Measurements from ENCODE around the gene TLL1. TPM values are rescaled to one million over a fixed set of nuclear protein-coding genes. Genes with fewer than 3 reads are reported as not detected.

TLL1 gene
- total RNA-seq, 2 experiments from 2014 or later, result not detected

DNA sequence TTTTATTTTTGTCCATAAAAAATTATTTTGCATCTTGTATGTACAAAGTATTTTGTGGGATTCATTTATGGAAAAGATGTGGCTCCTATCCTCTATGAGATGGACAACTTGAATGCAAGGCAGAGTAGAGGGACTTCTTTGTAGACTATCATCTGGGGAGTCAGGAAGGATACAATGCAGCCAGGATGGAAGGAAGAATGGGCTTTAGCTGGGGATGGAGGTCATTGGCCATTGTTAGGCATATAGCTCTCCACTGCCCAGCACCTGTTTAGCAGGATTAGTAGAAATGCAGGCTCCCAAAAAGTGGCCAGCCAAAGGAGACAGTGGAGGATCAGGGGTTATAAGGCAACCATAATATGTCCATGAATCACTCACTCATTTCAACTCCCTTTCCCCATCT is 5.1 kb upstream of the TLL1 start:
- no peak for ATAC-seq

DNA sequence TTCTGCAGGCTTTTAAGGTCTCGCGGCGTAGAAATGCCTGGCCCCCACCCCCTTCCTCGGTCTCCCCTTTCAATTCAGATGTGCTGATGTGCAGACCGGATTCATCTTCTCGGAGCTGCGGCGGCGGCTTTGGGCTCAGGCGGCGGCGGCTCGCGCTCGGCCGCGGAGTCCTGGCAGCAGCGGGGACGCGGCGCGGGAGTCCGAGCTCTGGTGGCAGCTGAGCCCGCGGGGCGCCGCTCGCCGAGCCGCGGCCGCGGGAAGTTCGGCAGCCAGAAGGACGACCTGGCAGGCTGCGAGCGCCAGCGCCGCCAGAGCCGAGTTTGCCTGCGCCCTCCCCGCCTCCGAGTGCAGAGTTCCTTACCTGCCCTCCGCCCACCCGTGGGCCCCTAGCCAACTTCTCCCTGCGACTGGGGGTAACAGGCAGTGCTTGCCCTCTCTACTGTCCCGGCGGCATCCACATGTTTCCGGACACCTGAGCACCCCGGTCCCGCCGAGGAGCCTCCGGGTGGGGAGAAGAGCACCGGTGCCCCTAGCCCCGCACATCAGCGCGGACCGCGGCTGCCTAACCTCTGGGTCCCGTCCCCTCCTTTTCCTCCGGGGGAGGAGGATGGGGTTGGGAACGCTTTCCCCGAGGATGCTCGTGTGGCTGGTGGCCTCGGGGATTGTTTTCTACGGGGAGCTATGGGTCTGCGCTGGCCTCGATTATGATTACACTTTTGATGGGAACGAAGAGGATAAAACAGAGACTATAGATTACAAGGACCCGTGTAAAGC is 448 bp downstream of the TLL1 start:
- peaks cover 58% of the 10 kb centered on the region for H3K27me3 Mint-ChIP-seq
- no peaks in the 10 kb centered on the region for H3K9me3 Mint-ChIP-seq (ENCODE audit: low read depth)
- H3K4me1 Mint-ChIP-seq, result peaks cover 13% of the 10 kb centered on the region
- peak; percentile 45 for ATAC-seq
- peak overlapping the region; percentile 40 for H3K27ac Mint-ChIP-seq
- CTCF ChIA-PET, result no interaction called here
- peak overlapping the region; percentile 22 for H3K4me3 Mint-ChIP-seq
- H3K36me3 Mint-ChIP-seq, result no peaks in the 10 kb centered on the region
- DNase-seq, result no peak

More for the DNA sequence above, 5.1 kb upstream of the TLL1 start:
- H3K4me1 Mint-ChIP-seq, result peaks cover 6% of the 10 kb centered on the region
- no peaks in the 10 kb centered on the region for H3K36me3 Mint-ChIP-seq
- H3K27me3 Mint-ChIP-seq, result peaks cover 21% of the 10 kb centered on the region
- no peak overlapping the region for H3K27ac Mint-ChIP-seq
- no peaks in the 10 kb centered on the region for H3K9me3 Mint-ChIP-seq (ENCODE audit: low read depth)
- no peak for DNase-seq
- H3K4me3 Mint-ChIP-seq, result no peak overlapping the region
- CTCF ChIA-PET, result no interaction called here

DNA sequence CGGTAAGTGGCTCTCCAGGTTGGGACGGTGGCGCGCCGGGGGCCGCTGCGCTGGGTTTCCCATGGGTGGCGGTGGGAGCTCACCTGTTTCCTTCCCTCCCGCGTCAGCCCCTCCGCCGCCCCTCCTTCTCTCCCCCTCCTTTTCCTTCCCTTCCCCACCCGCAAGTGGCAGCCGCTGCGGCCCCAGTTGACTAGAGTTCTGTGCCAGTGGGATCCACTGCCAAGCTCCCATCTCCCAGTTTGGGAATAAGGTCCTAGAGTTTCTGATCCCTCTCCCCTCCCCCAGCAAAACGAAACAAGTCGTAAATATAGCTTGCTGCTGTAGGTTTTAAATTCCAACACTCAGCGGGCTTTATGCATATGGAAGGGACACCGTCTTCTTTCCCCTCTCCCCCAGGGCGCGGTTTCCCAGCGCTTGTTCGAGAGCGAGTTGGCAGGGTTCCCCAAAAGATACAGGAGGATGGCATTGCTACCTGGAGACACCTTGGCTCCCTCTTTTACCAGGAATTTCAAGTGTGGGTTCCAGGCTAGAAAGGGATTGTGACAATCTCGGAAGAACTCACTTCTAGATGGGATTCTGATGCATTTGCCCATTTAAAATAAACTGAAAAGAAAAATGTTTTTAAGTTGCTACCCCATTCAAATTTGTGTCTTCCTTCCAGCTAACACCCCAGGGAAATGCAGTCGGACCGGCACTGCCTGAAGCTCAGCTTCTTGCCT is 1.2 kb downstream of the TLL1 start:
- DNase-seq (no peak), ATAC-seq (no peak)
- Mint-ChIP-seq H3K4me3 (peak overlapping the region; percentile 22), H3K4me1 (peaks cover 13% of the 10 kb centered on the region), H3K27ac (no peak overlapping the region), H3K9me3 (ENCODE audit: low read depth) (no peaks in the 10 kb centered on the region), H3K36me3 (no peaks in the 10 kb centered on the region), H3K27me3 (peaks cover 58% of the 10 kb centered on the region)
- CTCF ChIA-PET, result no interaction called here

DNA sequence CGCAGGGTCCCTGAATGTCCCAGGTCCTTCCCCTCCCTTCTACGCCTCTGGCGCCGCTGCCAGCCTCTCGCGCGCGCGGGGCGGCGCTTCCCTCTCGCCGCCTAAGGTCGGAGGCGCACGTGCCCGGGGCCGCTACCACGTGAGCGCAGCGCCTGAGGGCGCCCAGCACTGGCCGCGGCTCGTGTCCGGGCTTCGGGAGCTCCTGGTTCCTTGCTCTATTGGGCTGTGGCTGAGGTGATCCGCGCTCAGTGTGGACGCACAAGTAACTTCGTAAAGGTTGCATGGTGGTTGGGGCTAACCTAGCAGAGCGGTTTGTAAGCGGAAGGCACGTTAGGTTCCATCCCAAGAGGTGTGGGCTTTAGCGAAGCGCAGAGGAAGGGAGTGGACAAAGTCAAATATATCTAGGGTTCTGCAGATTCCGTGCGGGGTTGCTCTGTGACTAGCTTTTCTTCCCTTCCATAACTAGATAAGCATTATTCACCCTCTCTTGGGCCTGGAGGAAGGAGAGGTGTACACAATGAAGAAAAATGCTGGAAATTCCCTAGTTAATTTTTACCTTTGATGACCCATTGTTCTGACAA is 1.8 kb downstream of the TLL1 start:
- peak; percentile 9 for ATAC-seq

DNA sequence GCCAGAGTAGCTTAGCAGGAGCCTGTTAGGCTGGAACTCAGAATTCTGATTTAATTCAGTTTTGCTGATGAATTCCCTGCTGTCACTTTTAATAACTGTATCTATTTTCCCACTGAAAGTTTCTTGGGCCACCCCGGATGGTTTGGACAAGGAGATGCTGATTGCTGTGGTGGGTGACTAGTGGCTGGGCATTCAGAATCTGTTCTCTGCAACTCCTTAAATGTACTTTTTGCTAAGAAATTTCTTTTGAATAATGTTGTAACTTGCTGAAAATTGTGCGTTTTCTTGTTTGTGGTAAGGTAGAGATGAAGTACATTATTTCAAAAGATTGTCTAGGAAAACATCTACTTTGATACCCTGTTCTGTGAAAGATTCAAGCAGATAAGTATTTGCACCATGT is 2.4 kb downstream of the TLL1 start:
- no peak for DNase-seq
- Mint-ChIP-seq H3K27ac (no peak overlapping the region), H3K9me3 (ENCODE audit: low read depth) (no peaks in the 10 kb centered on the region), H3K4me3 (no peak overlapping the region), H3K27me3 (peaks cover 56% of the 10 kb centered on the region), H3K36me3 (no peaks in the 10 kb centered on the region), H3K4me1 (peaks cover 13% of the 10 kb centered on the region)
- CTCF ChIA-PET, result no interaction called here
- no peak for ATAC-seq

More for the DNA sequence above, 1.8 kb downstream of the TLL1 start:
- no peak for DNase-seq
- CTCF ChIA-PET, result no interaction called here
- Mint-ChIP-seq H3K27me3 (peaks cover 58% of the 10 kb centered on the region), H3K9me3 (ENCODE audit: low read depth) (no peaks in the 10 kb centered on the region), H3K4me3 (no peak overlapping the region), H3K4me1 (peaks cover 13% of the 10 kb centered on the region), H3K27ac (no peak overlapping the region), H3K36me3 (no peaks in the 10 kb centered on the region)

DNA sequence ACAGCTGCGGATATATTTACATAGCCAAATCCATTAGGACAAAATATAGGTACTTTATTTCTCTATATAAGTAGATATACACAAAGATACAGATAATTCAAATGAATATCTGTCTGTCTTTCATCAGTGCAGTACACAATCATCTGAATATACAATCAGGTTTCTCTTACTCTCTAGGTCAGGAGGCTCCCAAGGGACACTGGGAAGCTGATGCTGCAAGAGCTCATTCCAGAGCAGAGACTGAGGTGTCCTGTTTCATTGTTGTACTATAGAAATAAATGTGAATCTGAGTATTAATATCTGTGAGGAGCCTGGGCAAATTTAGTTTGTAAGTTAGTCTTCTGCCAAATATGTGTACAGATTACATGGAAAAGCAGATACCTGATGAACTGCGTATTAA is 4.2 kb downstream of the TLL1 start:
- H3K9me3 Mint-ChIP-seq (ENCODE audit: low read depth), result no peaks in the 10 kb centered on the region
- ATAC-seq, result no peak
- no peak overlapping the region for H3K27ac Mint-ChIP-seq
- H3K4me1 Mint-ChIP-seq, result peaks cover 13% of the 10 kb centered on the region
- no peak for DNase-seq
- H3K4me3 Mint-ChIP-seq, result no peak overlapping the region
- CTCF ChIA-PET, result interaction anchor here (0.7 kb wide), 1 partner anchor 353 kb away, joined by 3 read pairs; no protein-coding TSS in a partner anchor
- no peaks in the 10 kb centered on the region for H3K36me3 Mint-ChIP-seq
- peaks cover 45% of the 10 kb centered on the region for H3K27me3 Mint-ChIP-seq

DNA sequence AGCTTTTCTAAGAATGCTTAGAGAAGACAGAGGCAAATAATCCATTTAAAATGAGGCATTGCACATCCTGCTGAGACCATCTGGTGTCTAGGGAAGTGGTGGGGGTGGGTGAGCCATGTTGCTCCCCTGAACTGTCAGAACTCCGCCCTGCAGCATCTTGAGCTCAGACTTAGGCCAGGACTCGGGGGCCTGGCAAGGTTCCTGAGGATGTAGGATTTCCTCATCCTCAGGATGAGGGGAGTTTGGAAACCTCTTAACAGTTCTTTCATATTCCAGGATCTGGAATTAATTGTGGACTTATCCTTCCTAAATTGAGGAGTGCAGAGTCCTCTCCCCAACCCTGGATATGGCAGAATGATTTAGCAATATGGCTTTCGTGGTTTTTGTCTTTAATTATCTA is 6.6 kb downstream of the TLL1 start:
- no peaks in the 10 kb centered on the region for H3K36me3 Mint-ChIP-seq
- H3K27me3 Mint-ChIP-seq, result peaks cover 23% of the 10 kb centered on the region
- H3K9me3 Mint-ChIP-seq (ENCODE audit: low read depth), result no peaks in the 10 kb centered on the region
- H3K27ac Mint-ChIP-seq, result no peak overlapping the region
- no peak for ATAC-seq
- no peak overlapping the region for H3K4me3 Mint-ChIP-seq
- H3K4me1 Mint-ChIP-seq, result peaks cover 1% of the 10 kb centered on the region
- CTCF ChIA-PET, result no interaction called here
- no peak for DNase-seq

DNA sequence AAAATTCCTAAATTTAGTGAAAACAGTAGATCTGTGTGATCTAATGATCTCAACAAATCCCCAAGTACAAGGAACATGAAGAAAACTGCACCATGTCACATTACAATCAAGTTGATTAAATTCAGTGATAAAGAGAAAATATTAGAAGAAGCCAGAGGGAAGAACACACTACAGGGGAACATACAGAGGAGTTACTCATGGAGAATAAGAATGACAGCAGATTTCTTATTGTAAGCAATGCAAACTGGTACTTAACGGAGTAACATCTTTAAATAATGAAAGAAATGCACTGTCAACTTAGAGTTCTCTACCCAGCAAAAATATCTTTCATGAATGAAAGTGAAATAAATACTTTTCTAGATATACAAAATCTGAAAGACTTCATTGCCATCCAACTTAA is 21.1 kb downstream of the TLL1 start:
- H3K4me3 Mint-ChIP-seq, result no peak overlapping the region
- H3K4me1 Mint-ChIP-seq, result no peaks in the 10 kb centered on the region
- no peak for DNase-seq

DNA sequence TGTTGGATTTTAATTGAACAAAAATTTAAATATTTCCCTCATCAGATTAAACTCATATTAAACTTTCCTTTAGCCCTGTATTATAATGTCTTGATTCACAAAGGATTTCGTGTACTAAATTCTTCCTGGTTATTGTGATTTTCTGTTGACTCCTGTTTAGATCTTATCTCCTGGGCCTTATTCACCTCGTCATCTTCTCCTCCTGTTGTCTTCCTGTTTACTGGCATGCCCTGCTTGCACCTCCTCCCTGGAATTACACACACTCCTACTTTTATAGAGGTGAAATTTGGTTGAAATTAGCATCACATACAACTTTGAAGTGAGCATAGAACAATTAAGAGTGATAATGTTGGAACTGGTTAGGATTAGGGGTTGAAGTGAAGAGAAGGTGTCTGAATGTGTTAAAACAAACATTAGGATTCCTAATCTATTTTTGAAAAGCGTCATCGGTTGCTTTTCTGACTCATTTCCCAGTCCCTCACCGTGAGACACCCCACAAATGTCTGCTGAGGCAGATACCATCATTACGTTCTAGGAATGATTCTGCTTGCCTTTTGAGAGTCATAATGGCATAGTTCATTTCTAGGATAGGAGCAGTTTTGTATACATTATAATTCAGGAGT is 32.5 kb downstream of the TLL1 start:
- ATAC-seq (no peak), DNase-seq (no peak)
- H3K9me3 Mint-ChIP-seq (ENCODE audit: low read depth), result no peaks in the 10 kb centered on the region
- H3K27me3 Mint-ChIP-seq, result no peaks in the 10 kb centered on the region
- H3K4me1 Mint-ChIP-seq, result no peaks in the 10 kb centered on the region
- no peak overlapping the region for H3K27ac Mint-ChIP-seq
- H3K4me3 Mint-ChIP-seq, result no peak overlapping the region
- CTCF ChIA-PET, result no interaction called here
- H3K36me3 Mint-ChIP-seq, result no peaks in the 10 kb centered on the region

More for the DNA sequence above, 21.1 kb downstream of the TLL1 start:
- no peak for ATAC-seq
- Mint-ChIP-seq H3K27ac (no peak overlapping the region), H3K27me3 (no peaks in the 10 kb centered on the region), H3K9me3 (ENCODE audit: low read depth) (peaks cover 10% of the 10 kb centered on the region), H3K36me3 (no peaks in the 10 kb centered on the region)
- CTCF ChIA-PET, result no interaction called here

DNA sequence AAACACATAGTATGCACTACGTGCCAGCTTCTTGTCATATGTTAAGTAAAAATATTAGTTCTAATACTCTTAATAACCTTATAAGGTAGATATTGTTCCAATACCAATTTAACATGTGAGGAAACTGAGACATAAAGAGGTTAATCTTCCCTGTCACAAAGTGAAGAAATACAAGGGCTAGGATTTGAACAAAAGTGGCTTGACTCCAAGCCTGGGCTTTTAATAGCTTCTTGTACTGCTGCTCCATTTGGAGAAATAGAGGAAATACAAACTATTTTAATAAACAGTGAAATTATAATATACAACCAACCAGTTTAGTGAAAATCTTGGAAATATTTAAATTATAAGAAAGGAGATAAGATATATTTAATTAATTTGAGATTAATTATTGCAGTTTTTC is 33.2 kb downstream of the TLL1 start:
- H3K4me3 Mint-ChIP-seq, result no peak overlapping the region
- H3K27ac Mint-ChIP-seq, result no peak overlapping the region
- no peak for DNase-seq
- CTCF ChIA-PET, result no interaction called here
- no peaks in the 10 kb centered on the region for H3K9me3 Mint-ChIP-seq (ENCODE audit: low read depth)
- no peaks in the 10 kb centered on the region for H3K4me1 Mint-ChIP-seq
- no peak for ATAC-seq
- H3K27me3 Mint-ChIP-seq, result no peaks in the 10 kb centered on the region
- no peaks in the 10 kb centered on the region for H3K36me3 Mint-ChIP-seq

DNA sequence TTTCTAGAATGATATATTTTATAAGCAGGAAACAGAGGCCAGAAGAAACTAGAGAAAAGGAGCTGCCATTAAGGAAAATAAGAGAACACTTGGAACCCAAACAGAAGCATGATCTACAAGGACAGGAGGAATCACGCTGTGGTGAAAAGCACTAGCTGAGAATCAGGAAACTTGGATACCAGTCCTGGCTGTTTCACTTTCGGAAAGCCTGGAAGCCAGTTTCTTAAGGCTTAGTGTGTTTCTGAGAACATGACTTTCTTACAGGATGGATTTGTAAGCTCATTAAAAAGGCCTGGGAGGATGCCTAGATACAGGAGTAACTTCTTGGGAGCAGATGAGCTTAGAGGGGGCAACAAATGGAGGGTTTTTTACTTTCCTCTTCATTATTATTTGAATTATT is 36.9 kb downstream of the TLL1 start:
- CTCF ChIA-PET, result no interaction called here
- H3K27me3 Mint-ChIP-seq, result no peaks in the 10 kb centered on the region
- H3K4me1 Mint-ChIP-seq, result no peaks in the 10 kb centered on the region
- no peaks in the 10 kb centered on the region for H3K9me3 Mint-ChIP-seq (ENCODE audit: low read depth)
- DNase-seq (no peak), ATAC-seq (no peak)
- no peak overlapping the region for H3K27ac Mint-ChIP-seq
- no peaks in the 10 kb centered on the region for H3K36me3 Mint-ChIP-seq
- no peak overlapping the region for H3K4me3 Mint-ChIP-seq

DNA sequence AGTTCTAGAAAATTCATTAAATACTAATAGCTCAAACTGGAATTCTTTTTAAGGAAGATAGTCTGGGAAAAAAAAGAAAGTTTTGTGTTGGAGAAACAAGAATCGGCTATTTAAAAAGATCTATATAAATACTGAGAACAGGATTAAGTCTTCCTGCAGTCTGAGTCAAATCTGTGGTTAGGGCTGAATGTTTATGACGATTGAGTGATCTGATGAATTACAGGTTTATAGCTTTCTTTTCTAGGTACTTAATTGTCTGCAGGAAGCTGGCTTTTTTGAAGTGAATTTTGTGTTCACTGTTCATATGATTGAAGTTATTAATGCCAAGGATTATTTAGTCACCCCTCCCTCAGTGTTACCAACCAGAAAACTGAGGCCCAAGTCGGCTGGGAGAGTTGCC is 42.2 kb downstream of the TLL1 start:
- ATAC-seq, result no peak
- no peak for DNase-seq
- no peak overlapping the region for H3K27ac Mint-ChIP-seq
- no peaks in the 10 kb centered on the region for H3K27me3 Mint-ChIP-seq
- H3K9me3 Mint-ChIP-seq (ENCODE audit: low read depth), result no peaks in the 10 kb centered on the region
- no peaks in the 10 kb centered on the region for H3K36me3 Mint-ChIP-seq
- no peaks in the 10 kb centered on the region for H3K4me1 Mint-ChIP-seq
- no peak overlapping the region for H3K4me3 Mint-ChIP-seq
- CTCF ChIA-PET, result no interaction called here

DNA sequence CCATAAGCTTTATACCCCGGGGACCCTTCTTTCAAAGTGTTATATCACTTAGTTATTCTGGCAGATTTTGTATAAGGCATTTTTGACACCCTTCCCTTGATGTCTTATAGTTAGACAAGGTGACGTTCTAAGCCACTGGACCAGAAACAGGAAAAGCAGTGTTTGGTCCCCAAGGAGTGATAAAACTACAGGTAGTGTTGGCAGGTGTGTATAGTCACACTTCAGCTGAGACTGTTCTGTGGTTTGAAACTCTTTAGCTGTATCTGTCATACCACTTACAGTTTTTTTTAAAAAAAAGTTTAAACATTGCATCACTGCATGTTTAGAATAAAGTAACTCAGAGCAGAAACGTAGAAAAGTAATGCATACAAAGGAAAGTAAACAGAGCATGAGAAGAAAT is 48.5 kb downstream of the TLL1 start:
- no peaks in the 10 kb centered on the region for H3K4me1 Mint-ChIP-seq
- CTCF ChIA-PET, result no interaction called here
- H3K4me3 Mint-ChIP-seq, result no peak overlapping the region

More for the DNA sequence above, 48.5 kb downstream of the TLL1 start:
- Mint-ChIP-seq H3K36me3 (no peaks in the 10 kb centered on the region), H3K27me3 (no peaks in the 10 kb centered on the region), H3K27ac (no peak overlapping the region), H3K9me3 (ENCODE audit: low read depth) (peaks cover 2% of the 10 kb centered on the region)
- ATAC-seq (no peak), DNase-seq (no peak)

Data from activated CD8-positive, alpha-beta memory T cell treated with anti-CD3 and anti-CD28 coated beads, Interleukin-2, amount 10 ng/mL, durations not matched to agents 7 days and 5 days (primary cell).